AG04450 (cell line): Measurements from ENCODE around the gene VASH2. TPM values are rescaled to one million over a fixed set of nuclear protein-coding genes. Genes with fewer than 3 reads are reported as not detected.
"Not testable (repeated sequence)": the region's sequence is repeated elsewhere in the genome, so short reads cannot be mapped to it uniquely, and the experiment has no call there.

Source experiments
- CTCF ChIA-PET: fragments of 300-600, 350-600 bp; formaldehyde crosslinking; extraction: SDS; loops from one replicate; lab custom pipeline; 2022; ENCODE audit warnings: antibody characterized with exemption, inconsistent platforms; lab: Charles Lee
- POLR2A ChIA-PET: fragments of 350-600 bp; formaldehyde crosslinking; extraction: SDS; loops from one replicate; lab custom pipeline; 2021; ENCODE audit warnings: antibody characterized with exemption, inconsistent platforms; lab: Yijun Ruan, JAX
- DNase-seq: peaks from one replicate; pipeline ENCODE4 v3.0.0-alpha.2; 2011; ENCODE audit warnings: low read depth, low spot score
- H3K27ac ChIP-seq: one replicate; pipeline ENCODE4 v1.5.1; 2012; ENCODE audit warnings: low read depth, low read length, control low read depth
- H3K27me3 ChIP-seq: one replicate; pipeline ENCODE4 v1.6.0; 2012; ENCODE audit warnings: low read length; ENCODE audit not compliant: control insufficient read depth, insufficient read depth
- H3K4me3 ChIP-seq: 2 replicates; pipeline ENCODE4 v1.5.1; 2011; ENCODE audit warnings: mild to moderate bottlenecking, low read depth, low read length, control low read depth
- H3K9me3 ChIP-seq: 2 replicates; pipeline ENCODE4 v1.5.1; 2012; ENCODE audit warnings: low read length; ENCODE audit not compliant: control insufficient read depth, insufficient read depth
- CTCF ChIP-seq: IDR thresholded peaks from 2 replicates; pipeline ENCODE4 v1.5.1; 2011; ENCODE audit warnings: low read depth, low read length, control low read depth, inconsistent platforms
- polyA plus RNA-seq: library from polyadenylated mRNA; depleted of rRNA; stranded (reverse); fragments of >200 nt; gene quantifications from 2 replicates; pipeline ENCODE4 v1.2.3, GENCODE V29; 2011

The VASH2 gene
- polyA plus RNA-seq, 1 experiment, result 4.2 TPM

DNA sequence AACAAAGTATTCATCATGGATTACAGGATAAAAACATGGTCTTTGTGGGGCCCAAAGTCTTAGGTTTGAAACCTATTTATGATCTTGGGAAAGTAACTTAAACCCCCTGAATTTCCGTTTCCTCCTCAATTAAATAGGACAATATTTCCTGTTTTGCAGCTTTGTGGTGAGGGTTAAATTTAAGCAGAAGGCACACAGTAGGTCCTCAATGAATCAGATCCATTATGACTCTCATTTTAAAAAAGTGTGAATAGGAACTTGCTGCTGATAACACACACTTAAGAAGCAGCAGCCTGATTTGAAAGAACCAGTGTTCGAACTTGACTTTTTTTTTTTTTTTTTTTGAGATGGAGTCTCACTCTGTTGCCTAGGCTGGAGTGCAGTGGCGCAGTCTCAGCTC is 41.4 kb upstream of the VASH2 start:
- no peak for DNase-seq
- no peaks in the 10 kb centered on the region for H3K9me3 ChIP-seq
- no peak overlapping the region for H3K27ac ChIP-seq
- H3K27me3 ChIP-seq, result no peaks in the 10 kb centered on the region
- CTCF ChIA-PET, result interaction anchor here (0.7 kb wide), 2 partner anchors 55 to 92 kb away, joined by 3 read pairs; no protein-coding TSS in a partner anchor
- TF ChIP-seq CTCF, result no peak
- POLR2A ChIA-PET, result no interaction called here
- no peak overlapping the region for H3K4me3 ChIP-seq

DNA sequence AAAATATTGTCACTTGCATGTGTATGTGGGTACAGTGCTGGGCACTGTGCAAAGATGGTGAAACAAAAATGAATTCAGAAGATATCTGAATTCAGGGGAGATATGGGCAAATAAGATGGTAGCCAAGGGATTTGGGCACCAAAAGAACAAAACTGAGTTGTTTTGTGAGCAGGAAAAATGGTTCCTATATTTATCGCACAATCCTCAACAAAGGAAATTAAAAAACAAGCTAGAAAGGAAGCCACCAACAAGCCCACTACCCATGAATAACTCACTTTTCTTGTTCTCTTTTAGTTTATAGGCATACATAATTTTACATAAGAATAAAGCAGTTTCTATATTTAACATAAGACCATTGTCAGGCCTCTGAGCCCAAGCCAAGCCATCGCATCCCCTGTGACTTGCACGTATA is 40.7 kb upstream of the VASH2 start:
- no peaks in the 10 kb centered on the region for H3K27me3 ChIP-seq
- ChIA-PET CTCF (no interaction called here), POLR2A (interaction anchor here (0.7 kb wide), 1 partner anchor 520 kb away, joined by 3 read pairs; no protein-coding TSS in a partner anchor)

DNA sequence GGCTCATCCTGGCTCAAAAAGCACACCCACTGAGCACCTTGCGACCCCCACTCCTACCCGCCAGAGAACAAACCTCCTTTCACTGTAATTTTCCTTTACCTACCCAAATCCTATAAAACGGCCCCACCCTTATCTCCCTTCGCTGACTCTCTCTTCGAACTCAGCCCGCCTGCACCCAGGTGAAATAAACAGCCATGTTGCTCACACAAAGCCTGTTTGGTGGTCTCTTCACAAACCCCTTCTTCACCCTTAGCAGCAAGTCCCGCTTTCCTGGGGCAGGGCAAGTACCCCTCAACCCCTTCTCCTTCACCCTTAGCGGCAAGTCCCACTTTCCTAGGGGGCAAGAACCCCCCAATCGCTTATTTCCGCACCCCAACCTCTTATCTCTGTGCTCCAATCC is 40.1 kb upstream of the VASH2 start:
- H3K4me3 ChIP-seq, POLR2A ChIA-PET, DNase-seq: not testable (repeated sequence)

More for the DNA sequence above, 40.7 kb upstream of the VASH2 start:
- Histone ChIP-seq H3K4me3 (no peak overlapping the region), H3K9me3 (no peaks in the 10 kb centered on the region), H3K27ac (no peak overlapping the region)
- TF ChIP-seq CTCF, result no peak
- no peak for DNase-seq

DNA sequence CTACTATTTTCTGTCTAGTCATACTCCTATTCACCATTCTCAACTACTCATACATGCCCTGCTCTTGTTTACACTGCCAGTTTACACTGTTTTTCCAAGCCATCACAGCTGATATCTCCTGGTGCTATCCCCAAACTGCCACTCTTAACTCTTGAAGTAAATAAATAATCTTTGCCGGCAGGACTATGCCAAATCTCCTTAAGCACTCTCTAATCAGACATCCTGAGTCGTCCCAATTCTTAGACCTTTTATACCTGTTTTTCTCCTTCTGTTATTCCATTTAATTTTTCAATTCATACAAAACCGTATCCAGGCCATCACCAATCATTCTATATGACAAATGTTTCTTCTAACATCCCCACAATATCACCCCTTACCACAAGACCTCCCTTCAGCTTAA is 36.7 kb upstream of the VASH2 start:
- H3K27ac ChIP-seq, CTCF ChIA-PET, H3K27me3 ChIP-seq, H3K4me3 ChIP-seq, H3K9me3 ChIP-seq, DNase-seq, POLR2A ChIA-PET: not testable (repeated sequence)

More for the DNA sequence above, 40.1 kb upstream of the VASH2 start:
- H3K27ac ChIP-seq, CTCF ChIA-PET, H3K27me3 ChIP-seq, H3K9me3 ChIP-seq: not testable (repeated sequence)

DNA sequence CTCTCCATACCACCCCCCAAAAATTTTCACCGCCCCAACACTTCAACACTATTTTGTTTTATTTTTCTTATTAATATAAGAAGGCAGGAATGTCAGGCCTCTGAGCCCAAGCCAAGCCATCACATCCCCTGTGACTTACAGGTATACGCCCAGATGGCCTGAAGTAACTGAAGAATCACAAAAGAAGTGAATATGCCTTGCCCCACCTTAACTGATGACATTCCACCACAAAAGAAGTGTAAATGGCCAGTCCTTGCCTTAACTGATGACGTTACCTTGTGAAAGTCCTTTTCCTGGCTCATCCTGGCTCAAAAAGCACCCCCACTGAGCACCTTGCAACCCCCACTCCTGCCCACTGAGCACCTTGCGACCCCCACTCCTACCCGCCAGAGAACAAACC is 36.2 kb upstream of the VASH2 start:
- H3K9me3 ChIP-seq, H3K27ac ChIP-seq, H3K4me3 ChIP-seq, CTCF ChIA-PET, DNase-seq, H3K27me3 ChIP-seq, POLR2A ChIA-PET: not testable (repeated sequence)

- no peak for DNase-seq
- H3K9me3 ChIP-seq, result no peaks in the 10 kb centered on the region
- peaks cover 6% of the 10 kb centered on the region for H3K27me3 ChIP-seq
- no peak overlapping the region for H3K27ac ChIP-seq
- CTCF ChIA-PET, result no interaction called here
- no peak for TF ChIP-seq CTCF
- H3K4me3 ChIP-seq, result no peak overlapping the region
- POLR2A ChIA-PET, result no interaction called here
These were observed 35.6 kb upstream of the VASH2 start for GRCh38 chr1:212914789-212915188.
